IPS-NIHi11 (cell line): ENCODE results near the gene USP44.
"Not testable (repeated sequence)": the region's sequence is repeated elsewhere in the genome, so short reads cannot be mapped to it uniquely, and the experiment has no call there.

ENCODE experiments used
- DNase-seq: peaks from one replicate; pipeline ENCODE4 v3.0.0; 2012; ENCODE audit warnings: mixed read lengths, low spot score

The USP44 gene

GRCh38 chr12:95551305-95551704, at the start of gene USP44:
USP44 (minus strand) TSS chr12:95551476; CDS start chr12:95534256, 17,220 bp downstream.
- DNase-seq = peak; percentile 78

DNA sequence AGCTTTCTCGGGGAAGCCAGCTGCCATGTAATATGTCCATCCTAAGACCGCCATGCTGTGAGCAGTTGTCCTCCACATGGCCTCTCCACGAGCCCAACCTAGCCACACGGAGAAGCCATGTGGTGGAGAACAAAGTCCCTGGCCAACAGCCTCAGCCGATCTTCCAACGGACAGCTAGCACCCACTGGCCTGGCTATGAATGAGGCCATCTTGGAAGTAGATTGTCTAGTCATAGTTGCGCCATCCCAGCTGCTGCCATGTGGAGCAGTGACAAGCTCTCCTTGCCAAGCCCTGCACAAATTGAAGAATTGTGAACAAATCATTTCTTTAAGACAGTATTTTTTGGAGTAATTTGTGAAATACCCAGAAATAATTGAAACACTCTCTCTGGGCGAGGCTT, 49.3 kb upstream of the USP44 start:
- no peak for DNase-seq

GRCh38 chr12:95599880-95600279, 48.6 kb upstream of the USP44 start:
- no peak for DNase-seq

DNA sequence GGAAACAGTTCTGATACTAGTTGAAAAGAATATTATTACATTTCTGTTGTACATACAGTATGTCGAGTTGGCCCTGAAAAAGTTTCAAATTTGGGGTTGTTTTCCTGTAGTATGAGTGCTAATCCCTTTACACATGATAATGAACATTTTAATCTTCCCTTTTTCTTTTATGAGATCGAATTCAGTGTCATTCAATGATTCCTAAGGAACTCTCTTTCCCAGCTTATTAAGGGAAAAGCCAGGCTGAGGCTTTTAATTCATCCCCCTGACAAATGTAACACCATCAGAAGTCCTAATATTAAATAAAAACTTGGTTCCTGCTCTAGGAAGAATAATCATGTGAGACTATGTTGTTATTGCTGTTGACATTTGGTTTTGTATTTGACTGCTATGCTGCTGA, 42.9 kb upstream of the USP44 start:
- no peak for DNase-seq

DNA sequence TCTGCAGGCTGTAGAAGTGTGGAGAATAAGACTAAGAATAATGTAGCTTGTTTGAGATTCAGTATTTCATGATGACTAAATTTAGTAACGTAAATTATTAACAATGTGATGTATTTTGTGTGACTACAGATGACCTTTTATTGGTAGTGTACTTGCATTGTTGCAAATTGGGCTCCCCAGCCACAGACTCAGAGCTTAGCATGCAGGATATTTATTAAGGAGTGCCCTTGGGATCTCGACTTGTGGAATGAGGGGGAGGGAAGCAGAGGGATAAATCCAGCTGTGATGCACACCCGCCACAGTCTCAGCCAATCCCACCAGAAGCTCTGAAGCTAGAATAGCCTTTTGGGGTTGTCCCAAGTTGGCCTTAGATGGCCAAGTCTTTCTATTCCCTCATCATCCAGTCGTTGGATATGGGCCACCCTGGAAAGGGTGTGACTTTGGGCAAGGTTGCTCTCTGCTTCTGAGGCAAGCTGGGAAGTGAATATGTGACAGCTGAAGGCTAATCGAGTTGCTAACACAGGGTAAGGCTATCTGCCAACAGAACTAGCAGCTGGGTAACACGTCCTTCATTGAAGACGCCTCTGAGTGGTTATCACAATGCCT, 42.1 kb upstream of the USP44 start:
- DNase-seq = no peak

GRCh38 chr12:95591731-95592130, 40.5 kb upstream of the USP44 start:
- no peak for DNase-seq

- DNase-seq = no peak
These were observed 39.5 kb upstream of the USP44 start for GRCh38 chr12:95590775-95591174.

- no peak for DNase-seq
These were observed 32.7 kb upstream of the USP44 start for GRCh38 chr12:95583933-95584332.

GRCh38 chr12:95582230-95583058, 31.2 kb upstream of the USP44 start:
- peak; percentile 16 for DNase-seq

DNA sequence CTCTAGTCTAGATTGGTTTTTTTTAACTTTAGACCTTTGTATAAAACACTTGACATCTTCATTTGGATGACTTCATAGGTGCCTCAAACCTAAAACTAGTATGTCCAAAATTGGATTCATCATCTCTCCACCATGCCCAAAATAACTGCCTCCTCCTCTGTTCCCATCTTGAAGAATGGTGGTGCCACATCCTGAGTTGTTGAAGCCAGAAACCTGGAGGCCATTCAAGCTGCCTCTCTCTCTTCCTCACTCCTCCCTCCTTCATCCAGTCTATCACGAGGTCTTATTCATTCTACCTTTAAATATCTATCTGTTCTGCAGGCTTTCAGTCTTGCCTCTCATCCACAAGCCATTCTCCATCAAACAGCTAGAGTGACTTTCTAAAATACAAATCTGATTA, 26.5 kb upstream of the USP44 start:
- DNase-seq = no peak

DNA sequence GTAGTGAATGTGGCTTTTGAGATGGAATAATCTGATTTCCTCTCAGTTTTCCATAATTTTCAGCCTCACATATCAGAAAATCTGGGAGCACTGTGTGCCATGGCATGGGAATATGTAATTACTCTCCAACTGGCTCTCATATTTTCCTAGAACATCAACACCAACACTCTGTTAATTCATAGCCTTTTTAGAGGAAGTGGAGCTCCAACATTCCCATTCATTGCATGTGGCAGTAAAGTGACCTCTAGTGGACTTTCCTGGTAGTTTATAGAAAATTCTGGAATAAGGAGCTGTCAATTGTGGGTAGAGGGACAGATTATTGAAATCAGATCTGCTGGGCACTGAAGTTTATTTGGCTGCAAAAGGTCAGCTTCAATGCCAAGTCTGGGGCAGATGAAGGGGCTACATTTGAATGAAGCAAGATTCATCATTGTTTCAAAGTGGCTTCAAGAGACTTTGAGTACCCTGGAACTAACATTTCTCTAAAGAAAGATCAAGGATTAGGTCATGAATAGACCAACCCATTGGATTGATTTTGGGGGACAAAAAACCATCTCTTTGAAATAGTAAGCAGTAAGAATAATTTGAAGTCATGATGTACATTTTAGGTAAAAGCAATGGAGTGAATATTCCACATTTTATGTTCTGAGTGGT, 23.6 kb upstream of the USP44 start:
- DNase-seq = peak; percentile 63

DNA sequence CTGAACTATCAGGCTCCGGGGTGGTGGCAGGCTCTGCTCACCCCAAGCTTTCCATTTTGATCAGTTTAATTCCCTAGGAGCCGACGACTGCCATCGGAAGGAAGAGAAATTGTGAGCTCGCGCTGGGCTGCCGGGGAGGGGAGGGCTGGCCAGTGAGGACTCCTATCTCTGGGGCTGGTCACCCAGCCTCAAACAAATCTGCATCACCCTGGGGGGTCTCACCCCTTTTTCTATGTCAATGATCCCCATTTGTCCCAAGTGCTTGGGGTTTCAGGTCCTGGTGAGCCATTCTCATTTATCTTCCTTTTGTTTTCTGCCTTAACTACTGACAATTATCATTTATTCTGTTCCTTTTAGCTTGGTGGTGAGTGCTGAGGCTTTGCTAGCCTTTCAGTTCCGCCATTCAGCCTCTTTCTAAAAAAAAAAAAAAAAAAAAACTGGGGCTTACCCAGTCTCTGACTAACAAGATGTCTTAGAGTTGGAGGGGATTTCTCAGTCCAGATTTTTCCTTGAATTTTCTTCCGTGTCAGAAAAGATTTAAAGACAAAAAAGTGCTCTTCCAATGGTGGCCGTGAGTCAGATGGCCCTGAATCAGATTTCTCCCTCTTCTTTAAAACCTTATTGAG, 22.8 kb upstream of the USP44 start:
- DNase-seq = peak; percentile 64

GRCh38 chr12:95571369-95571768, 20.1 kb upstream of the USP44 start:
- DNase-seq = no peak

GRCh38 chr12:95568045-95568444, 16.8 kb upstream of the USP44 start:
- not testable (repeated sequence) for DNase-seq

DNA sequence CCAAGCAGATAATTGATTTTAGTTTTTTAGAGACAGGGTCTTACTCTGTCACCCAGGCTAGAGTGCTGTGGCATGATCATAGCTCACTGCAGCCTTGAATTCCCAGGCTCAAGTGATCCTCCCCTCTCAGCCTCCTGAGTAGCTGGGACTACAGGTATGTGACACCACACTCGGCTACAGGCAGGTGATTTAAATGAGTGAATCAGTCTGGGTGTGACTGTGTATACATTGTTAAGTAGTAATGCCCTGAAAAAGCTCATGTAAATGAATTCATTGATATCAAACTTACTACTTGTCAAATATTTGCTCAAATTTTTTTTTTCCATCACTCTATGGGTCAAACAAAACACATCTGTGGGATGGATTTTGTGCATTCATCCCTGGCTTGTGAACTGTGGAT, 6.3 kb upstream of the USP44 start:
- no peak for DNase-seq

GRCh38 chr12:95554532-95555071, 3.3 kb upstream of the USP44 start:
- no peak for DNase-seq

DNA sequence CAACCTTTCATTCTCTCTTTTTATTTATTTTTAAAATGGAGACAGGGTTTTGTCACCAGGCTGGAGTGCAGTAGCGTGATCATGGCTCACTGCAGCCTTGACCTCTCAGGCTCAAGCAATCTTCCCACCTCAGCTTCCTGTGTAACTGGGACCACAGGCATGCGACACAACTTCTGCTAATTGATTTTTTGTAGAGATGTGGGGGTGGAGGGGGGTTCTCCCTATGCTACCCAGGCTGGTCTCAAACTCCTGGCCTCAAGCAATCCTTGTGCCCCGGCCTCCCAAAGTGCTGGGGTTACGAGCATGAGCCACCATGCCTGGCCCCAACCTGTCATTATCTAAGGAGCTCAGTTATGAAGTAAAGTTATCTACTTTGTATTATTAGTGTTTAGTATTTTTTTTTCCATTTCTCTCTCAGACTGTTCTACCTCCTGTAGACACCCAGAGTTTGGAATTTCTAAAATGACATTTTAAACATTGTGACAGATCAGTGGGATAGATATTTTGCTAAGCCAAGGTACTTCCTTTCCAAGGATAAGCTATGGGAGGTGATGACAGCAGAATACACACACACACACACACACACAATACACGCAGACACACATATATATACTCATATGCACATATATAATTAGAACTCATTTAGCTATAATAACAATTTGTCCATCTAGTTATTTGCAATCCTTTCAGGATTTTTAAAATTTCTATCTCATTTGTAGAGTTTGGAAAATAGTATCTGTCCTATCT, 2.1 kb upstream of the USP44 start:
- DNase-seq = no peak

GRCh38 chr12:95551913-95552516, 739 bp upstream of the USP44 start:
- DNase-seq = no peak

DNA sequence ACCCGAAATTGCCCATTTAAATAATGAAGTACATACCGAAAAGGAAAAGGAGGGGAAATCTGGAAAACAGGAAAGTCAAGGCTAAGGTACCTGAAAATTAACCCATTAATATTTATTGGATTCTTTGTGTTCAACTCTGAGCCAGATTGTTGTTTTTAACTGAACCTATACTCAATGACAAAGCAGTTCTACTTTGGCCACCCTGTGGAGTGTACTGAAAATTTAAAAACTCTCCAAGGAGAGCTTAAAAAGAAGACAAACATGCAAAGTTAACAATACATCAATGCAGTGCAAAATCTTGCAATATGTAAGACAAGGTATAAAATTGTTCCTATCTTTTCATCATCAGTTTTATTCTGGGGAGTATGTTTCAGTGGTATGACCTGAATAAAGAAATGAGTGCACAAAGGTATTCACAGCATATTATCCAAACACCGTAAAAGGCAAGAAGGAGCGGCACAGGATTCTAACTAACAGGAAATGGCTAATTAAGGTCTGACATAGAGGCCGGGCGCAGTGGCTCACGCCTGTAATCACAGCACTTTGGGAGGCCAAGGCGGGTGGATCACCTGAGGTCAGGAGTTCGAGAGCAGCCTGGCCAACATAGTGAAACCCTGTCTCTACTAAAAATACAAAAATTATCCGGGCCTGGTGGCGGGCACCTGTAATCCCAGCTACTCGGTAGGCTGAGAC, 1.7 kb downstream of the USP44 start:
- DNase-seq = no peak

GRCh38 chr12:95548539-95549391, 2.5 kb downstream of the USP44 start:
- DNase-seq = peak; percentile 88
